NCI-H2171 treated with DMSO at 0.1 percent for 48 hours (cell line): ENCODE data around the gene DTX3L.

Experiments
- DNase-seq: peaks from one replicate; lab custom pipeline; 2025; lab: John Stamatoyannopoulos, UW

The DTX3L gene

GRCh38 chr3:122606330-122606729, 42.2 kb downstream of the DTX3L start:
- DNase-seq, result no peak

- no peak for DNase-seq
These were observed 44.8 kb downstream of the DTX3L start for GRCh38 chr3:122608916-122609315.

GRCh38 chr3:122609798-122610559, 45.8 kb downstream of the DTX3L start:
- no peak for DNase-seq

- no peak for DNase-seq
These were observed 48.6 kb downstream of the DTX3L start for GRCh38 chr3:122612696-122613095.

GRCh38 chr3:122615303-122615702, 51.2 kb downstream of the DTX3L start:
- no peak for DNase-seq

GRCh38 chr3:122618614-122619013, 54.5 kb downstream of the DTX3L start:
- no peak for DNase-seq

GRCh38 chr3:122619040-122619439, 54.9 kb downstream of the DTX3L start:
- DNase-seq, result no peak

GRCh38 chr3:122620399-122620798, 56.3 kb downstream of the DTX3L start:
- no peak for DNase-seq

GRCh38 chr3:122621112-122621511, 57.0 kb downstream of the DTX3L start:
- DNase-seq, result no peak

GRCh38 chr3:122623031-122623829, 59.1 kb downstream of the DTX3L start:
- DNase-seq, result no peak
